DND-41 (cell line): ENCODE results near the gene PIGS.

ENCODE experiments used
- ATAC-seq: fragments of 200-7000 bp; cut with Tn5 transposase; 3 replicates; pipeline ENCODE4 v1.9.1; 2021; ENCODE audit warnings: low read depth; ENCODE audit not compliant: insufficient read depth
- DNase-seq: peaks from one replicate; pipeline ENCODE4 v3.0.0-alpha.2; 2020
- H2AFZ ChIP-seq: 2 replicates; pipeline ENCODE4 v1.6.0; 2012; ENCODE audit warnings: low read depth, low read length
- H3K27ac ChIP-seq: 2 replicates; pipeline ENCODE4 v1.5.1; 2012; ENCODE audit warnings: low read length, inconsistent platforms
- H3K27me3 ChIP-seq: fragments of 200-600 bp; sonication (generic); 2 replicates; pipeline ENCODE4 v1.6.0; 2012; ENCODE audit warnings: low read length, mild to moderate bottlenecking, inconsistent platforms; ENCODE audit not compliant: insufficient read depth, poor library complexity
- H3K36me3 ChIP-seq: 2 replicates; pipeline ENCODE4 v1.5.1; 2012; ENCODE audit warnings: low read length, inconsistent platforms; ENCODE audit not compliant: insufficient read depth
- H3K4me1 ChIP-seq: 2 replicates; pipeline ENCODE4 v1.5.1; 2012; ENCODE audit warnings: mild to moderate bottlenecking, low read length; ENCODE audit not compliant: insufficient read depth
- H3K4me2 ChIP-seq: 2 replicates; pipeline ENCODE4 v1.6.0; 2012; ENCODE audit warnings: mild to moderate bottlenecking, moderate library complexity, low read length, inconsistent platforms; ENCODE audit not compliant: insufficient read depth
- H3K4me3 ChIP-seq, 2 experiments: fragments of 200-600 bp in 1 of 2; shearing (Covaris generic) in 1 of 2; 2 replicates each; pipeline ENCODE4 v1.5.1; 2012 to 2016; ENCODE audit warnings: inconsistent platforms in 2 of 2, low read length in 2 of 2, mild to moderate bottlenecking in 2 of 2, low read depth in 1 of 2, moderate library complexity in 1 of 2
- H3K79me2 ChIP-seq: 2 replicates; pipeline ENCODE4 v1.6.0; 2012; ENCODE audit warnings: low read length, inconsistent platforms; ENCODE audit not compliant: insufficient read depth
- H3K9ac ChIP-seq: 2 replicates; pipeline ENCODE4 v1.6.0; 2012; ENCODE audit warnings: low read depth, mild to moderate bottlenecking, inconsistent platforms, low read length, moderate library complexity
- H3K9me3 ChIP-seq: 2 replicates; pipeline ENCODE4 v1.5.1; 2012; ENCODE audit warnings: low read length, moderate library complexity, mild to moderate bottlenecking, inconsistent platforms; ENCODE audit not compliant: insufficient read depth, severe bottlenecking
- H4K20me1 ChIP-seq: 2 replicates; pipeline ENCODE4 v1.6.0; 2012; ENCODE audit warnings: low read length; ENCODE audit not compliant: insufficient read depth
- EZH2 ChIP-seq: IDR thresholded peaks from 3 replicates; pipeline ENCODE4 v1.6.1; 2012; ENCODE audit warnings: borderline replicate concordance, low read depth, mild to moderate bottlenecking, moderate library complexity, low read length, inconsistent platforms; ENCODE audit not compliant: severe bottlenecking
- TF ChIP-seq, protein P1 (sequence below): IDR thresholded peaks from 2 replicates; pipeline ENCODE4 v1.5.1; 2012; ENCODE audit warnings: borderline replicate concordance, low read length, moderate library complexity, mild to moderate bottlenecking; ENCODE audit not compliant: poor library complexity, severe bottlenecking; ENCODE audit errors: extremely low read depth

The PIGS gene

GRCh38 chr17:28553000-28553505, 18.3 kb downstream of the PIGS start:
- peaks cover 44% of the 10 kb centered on the region for H3K36me3 ChIP-seq
- peak overlapping the region; percentile 65 for H2AFZ ChIP-seq
- H3K4me1 ChIP-seq, result peaks cover 36% of the 10 kb centered on the region
- H3K27ac ChIP-seq, result no peak overlapping the region
- DNase-seq (no peak), ATAC-seq (no peak)
- H3K79me2 ChIP-seq, result no peaks in the 10 kb centered on the region
- H3K9ac ChIP-seq, result peak overlapping the region; percentile 79; the same call in 1 of the 2 replicates
- no peaks in the 10 kb centered on the region for H3K27me3 ChIP-seq
- TF ChIP-seq, protein P1, sequence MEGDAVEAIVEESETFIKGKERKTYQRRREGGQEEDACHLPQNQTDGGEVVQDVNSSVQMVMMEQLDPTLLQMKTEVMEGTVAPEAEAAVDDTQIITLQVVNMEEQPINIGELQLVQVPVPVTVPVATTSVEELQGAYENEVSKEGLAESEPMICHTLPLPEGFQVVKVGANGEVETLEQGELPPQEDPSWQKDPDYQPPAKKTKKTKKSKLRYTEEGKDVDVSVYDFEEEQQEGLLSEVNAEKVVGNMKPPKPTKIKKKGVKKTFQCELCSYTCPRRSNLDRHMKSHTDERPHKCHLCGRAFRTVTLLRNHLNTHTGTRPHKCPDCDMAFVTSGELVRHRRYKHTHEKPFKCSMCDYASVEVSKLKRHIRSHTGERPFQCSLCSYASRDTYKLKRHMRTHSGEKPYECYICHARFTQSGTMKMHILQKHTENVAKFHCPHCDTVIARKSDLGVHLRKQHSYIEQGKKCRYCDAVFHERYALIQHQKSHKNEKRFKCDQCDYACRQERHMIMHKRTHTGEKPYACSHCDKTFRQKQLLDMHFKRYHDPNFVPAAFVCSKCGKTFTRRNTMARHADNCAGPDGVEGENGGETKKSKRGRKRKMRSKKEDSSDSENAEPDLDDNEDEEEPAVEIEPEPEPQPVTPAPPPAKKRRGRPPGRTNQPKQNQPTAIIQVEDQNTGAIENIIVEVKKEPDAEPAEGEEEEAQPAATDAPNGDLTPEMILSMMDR, result no peak
- 0 out of 2 replicates have a peak, but pooled peaks cover 8% of the 10 kb centered on the region for H4K20me1 ChIP-seq
- H3K4me2 ChIP-seq, result peak overlapping the region; percentile 93
- H3K4me3 ChIP-seq, result peak overlapping the region in 1 of 2 experiments; percentile 80; a peak in 2 of 4 replicates
- H3K9me3 ChIP-seq, result no peaks in the 10 kb centered on the region

DNA sequence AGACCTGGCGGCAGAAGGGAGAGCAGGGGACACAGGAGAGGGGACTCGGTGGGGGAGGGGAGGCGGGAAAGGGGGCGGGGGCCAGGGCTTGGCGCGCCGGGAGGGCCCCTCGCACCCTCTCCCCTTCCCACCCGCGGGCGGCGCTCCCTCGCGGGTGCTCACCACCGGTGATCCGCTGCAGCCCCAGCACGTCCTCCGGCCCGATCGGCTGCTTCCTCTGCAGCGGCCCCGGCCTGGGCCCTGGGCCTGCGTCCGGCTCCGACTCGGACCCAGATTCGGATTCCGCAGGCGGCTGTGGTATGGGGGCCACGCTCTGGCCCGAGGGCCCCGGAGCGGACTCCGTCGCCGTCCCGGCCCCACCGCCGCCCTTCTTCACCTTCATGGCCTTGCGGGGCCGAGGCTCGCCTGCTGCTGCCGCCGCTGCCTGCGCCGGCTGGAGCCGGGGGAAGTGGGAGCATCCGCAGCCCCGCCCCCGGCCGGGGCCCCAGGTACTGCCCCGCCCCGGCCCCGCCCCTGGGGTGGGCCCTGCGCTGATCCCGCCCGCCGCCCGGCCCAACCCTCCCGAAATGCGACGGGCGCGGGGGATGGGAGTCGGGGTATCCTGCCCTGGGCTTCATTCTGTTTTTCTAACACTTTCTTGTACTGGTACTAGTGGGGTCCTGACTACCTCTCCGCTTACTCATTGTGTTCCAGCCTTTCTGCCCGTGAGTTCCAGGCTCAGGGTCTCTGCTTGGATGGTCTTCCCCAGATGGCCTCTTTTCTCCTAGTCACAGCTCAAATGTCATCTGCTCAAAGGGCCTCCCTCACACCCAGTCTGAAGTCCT, 18.9 kb downstream of the PIGS start, which contains the start of gene UNC119:
Gene UNC119 (minus strand): TSS at position 449 of the 824 bp plus-strand sequence. CDS start 67 bp downstream, at position 382.
- H3K27me3 ChIP-seq, result no peaks in the 10 kb centered on the region
- peaks cover 38% of the 10 kb centered on the region for H3K36me3 ChIP-seq
- H3K4me1 ChIP-seq, result peaks cover 36% of the 10 kb centered on the region
- TF ChIP-seq, protein P1, result no peak
- TF ChIP-seq EZH2, result no peak
- peak; percentile 94 for ATAC-seq
- peak within 1 kb of the TSS; percentile 45 for H3K27ac ChIP-seq
- H3K4me3 ChIP-seq, result peak within 1 kb of the TSS; percentile 65 to 80; a peak in 3 of 4 replicates
- peak within 1 kb of the TSS; percentile 79 for H3K9ac ChIP-seq
- H3K4me2 ChIP-seq, result peak within 1 kb of the TSS; percentile 93
- no peaks in the 10 kb centered on the region for H3K9me3 ChIP-seq
- no peaks in the 10 kb centered on the region for H3K79me2 ChIP-seq
- peak; percentile 82 for DNase-seq
- H4K20me1 ChIP-seq, result 0 out of 2 replicates have a peak, but pooled peaks cover 11% of the 10 kb centered on the region
- H2AFZ ChIP-seq, result peak within 1 kb of the TSS; percentile 81

DNA sequence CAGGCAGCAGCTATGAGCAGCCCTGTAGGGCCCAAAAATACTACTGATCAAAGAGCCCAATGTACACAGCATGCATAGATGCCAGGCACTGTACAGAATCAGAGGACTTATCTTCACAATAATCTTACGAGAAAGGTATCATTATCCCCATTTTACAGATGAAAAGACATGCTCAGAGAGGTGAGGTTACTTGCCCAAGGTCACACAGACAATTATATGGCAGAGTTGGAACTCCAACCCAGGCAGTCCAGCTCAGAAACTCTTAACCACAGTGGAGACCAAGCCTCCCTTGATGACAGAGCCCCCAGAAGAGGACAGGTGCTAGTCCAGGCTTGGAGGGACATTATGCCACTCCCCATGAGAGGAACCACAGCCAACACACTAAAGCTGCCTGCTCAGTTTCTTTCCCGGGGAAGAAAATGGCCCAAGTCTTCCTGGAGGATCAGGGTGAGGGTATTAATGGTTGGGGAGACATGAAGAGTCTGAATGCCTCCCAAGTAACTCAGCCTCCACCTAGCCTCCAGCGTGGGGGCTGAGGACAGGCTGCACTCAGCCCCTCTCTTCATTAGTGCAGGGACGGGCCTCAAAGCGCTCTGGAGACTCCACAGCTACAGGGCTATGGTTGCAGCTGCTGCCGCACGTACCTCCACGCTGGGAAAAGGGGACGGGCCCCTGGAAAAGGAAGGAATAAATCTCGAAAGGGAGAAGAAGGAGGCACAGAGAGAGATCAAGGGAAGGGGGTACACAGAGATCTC, 19.7 kb downstream of the PIGS start:
- Histone ChIP-seq H3K4me3 (peak overlapping the region; percentile 65 to 80; a peak in 3 of 4 replicates), H3K27me3 (no peaks in the 10 kb centered on the region), H3K9me3 (no peaks in the 10 kb centered on the region), H4K20me1 (0 out of 2 replicates have a peak, but pooled peaks cover 11% of the 10 kb centered on the region), H3K9ac (peak overlapping the region; percentile 79), H2AFZ (no peak overlapping the region), H3K36me3 (peaks cover 35% of the 10 kb centered on the region), H3K4me1 (peaks cover 36% of the 10 kb centered on the region), H3K27ac (peak overlapping the region; percentile 42; the same call in 1 of the 2 replicates), H3K79me2 (no peaks in the 10 kb centered on the region), H3K4me2 (peak overlapping the region; percentile 93)
- no peak for DNase-seq
- peak; percentile 4; the same call in 1 of the 3 replicates for ATAC-seq
- TF ChIP-seq, protein P1, result no peak
- no peak for TF ChIP-seq EZH2
